Activated CD8-positive, alpha-beta T cell treated with anti-CD3 and anti-CD28 coated beads, Interleukin-2, amount 10 ng/mL, durations not matched to agents 7 days and 5 days (primary cell): Measurements from ENCODE around the gene HSDL2. TPM values are rescaled to one million over a fixed set of nuclear protein-coding genes. Genes with fewer than 3 reads are reported as not detected.
"Not testable (repeated sequence)": the region's sequence is repeated elsewhere in the genome, so short reads cannot be mapped to it uniquely, and the experiment has no call there.

Experiments used
- ATAC-seq: fragments of 150-1000 bp; cut with Tn5 transposase; one replicate; pipeline ENCODE4 v1.10.0; 2021; ENCODE audit warnings: moderate library complexity
- CTCF ChIA-PET: fragments of 350-600 bp; sonication (Branson Sonifier 250); formaldehyde crosslinking; loops from one replicate; lab custom pipeline; 2021; ENCODE audit warnings: antibody characterized with exemption; lab: Charles Lee
- POLR2A ChIA-PET: fragments of 350-600 bp; sonication (Branson Sonifier 250); formaldehyde crosslinking; loops from one replicate; lab custom pipeline; 2021; ENCODE audit warnings: antibody characterized with exemption; lab: Charles Lee
- DNase-seq: peaks from one replicate; pipeline ENCODE4 v3.0.0-alpha.2; 2020
- H3K27ac Mint-ChIP-seq: one replicate; pipeline ENCODE4 v1.8.0; 2021; ENCODE audit warnings: mild to moderate bottlenecking, mixed read lengths
- H3K27me3 Mint-ChIP-seq: one replicate; pipeline ENCODE4 v1.8.0; 2021; ENCODE audit warnings: low read depth, mixed read lengths
- H3K36me3 Mint-ChIP-seq: one replicate; pipeline ENCODE4 v1.8.0; 2021; ENCODE audit warnings: low read depth, mixed read lengths
- H3K4me1 Mint-ChIP-seq: one replicate; pipeline ENCODE4 v1.8.0; 2021; ENCODE audit warnings: low read depth, mixed read lengths
- H3K4me3 Mint-ChIP-seq: one replicate; pipeline ENCODE4 v1.8.0; 2021; ENCODE audit warnings: mild to moderate bottlenecking, mixed read lengths
- H3K9me3 Mint-ChIP-seq: one replicate; pipeline ENCODE4 v1.8.0; 2022; ENCODE audit warnings: mixed read lengths; ENCODE audit not compliant: insufficient read depth
- total RNA-seq, 2 experiments: library from RNA; stranded (reverse); gene quantifications; one replicate each; pipeline ENCODE4 v1.2.3, GENCODE V29; 2021

The HSDL2 gene
- total RNA-seq, 2 experiments from 2014 or later, result 28.9 to 29.8 TPM

- no peak for ATAC-seq
- POLR2A ChIA-PET, result interaction anchor here (1.1 kb wide), 1 partner anchor 8 kb away, joined by 3 read pairs; the partner anchor contains the start of gene PTBP3
- peaks cover 5% of the 10 kb centered on the region for H3K27me3 Mint-ChIP-seq
- H3K4me1 Mint-ChIP-seq, result no peaks in the 10 kb centered on the region
- H3K9me3 Mint-ChIP-seq, result no peaks in the 10 kb centered on the region
- H3K4me3 Mint-ChIP-seq, result no peak overlapping the region
- CTCF ChIA-PET, result interaction anchor here (1.0 kb wide), 2 partner anchors 20 to 38 kb away, joined by 3 read pairs; no protein-coding TSS in a partner anchor
- no peak for DNase-seq
- no peak overlapping the region for H3K27ac Mint-ChIP-seq
- H3K36me3 Mint-ChIP-seq, result no peaks in the 10 kb centered on the region
Measured at GRCh38 chr9:112341730-112342129, 38.2 kb upstream of the HSDL2 start.

GRCh38 chr9:112348257-112349007, 31.5 kb upstream of the HSDL2 start:
- DNase-seq, result peak; percentile 77
- Mint-ChIP-seq H3K36me3 (no peaks in the 10 kb centered on the region), H3K4me3 (peak overlapping the region; percentile 72), H3K4me1 (peaks cover 13% of the 10 kb centered on the region), H3K27me3 (peaks cover 2% of the 10 kb centered on the region), H3K27ac (peak overlapping the region; percentile 80), H3K9me3 (no peaks in the 10 kb centered on the region)
- POLR2A ChIA-PET, result interaction anchor here (1.3 kb wide), 1 partner anchor 15 kb away, joined by 6 read pairs; the partner anchor contains the start of gene PTBP3
- CTCF ChIA-PET, result no interaction called here
- peak; percentile 55 for ATAC-seq

- H3K9me3 Mint-ChIP-seq, result no peaks in the 10 kb centered on the region
- peaks cover 2% of the 10 kb centered on the region for H3K27me3 Mint-ChIP-seq
- POLR2A ChIA-PET, result no interaction called here
- DNase-seq (no peak), ATAC-seq (no peak)
- peaks cover 14% of the 10 kb centered on the region for H3K4me1 Mint-ChIP-seq
- peak overlapping the region; percentile 72 for H3K4me3 Mint-ChIP-seq
- CTCF ChIA-PET, result no interaction called here
- no peaks in the 10 kb centered on the region for H3K36me3 Mint-ChIP-seq
- H3K27ac Mint-ChIP-seq, result no peak overlapping the region
Measured at GRCh38 chr9:112349008-112349333, 30.9 kb upstream of the HSDL2 start.

- DNase-seq (no peak), ATAC-seq (no peak)
- H3K27me3 Mint-ChIP-seq, result peaks cover 2% of the 10 kb centered on the region
- H3K27ac Mint-ChIP-seq, result no peak overlapping the region
- H3K4me3 Mint-ChIP-seq, result no peak overlapping the region
- POLR2A ChIA-PET, result no interaction called here
- no peaks in the 10 kb centered on the region for H3K36me3 Mint-ChIP-seq
- CTCF ChIA-PET, result interaction anchor here (1.1 to 1.4 kb wide), 3 partner anchors 10 to 253 kb away, joined by 3 to 5 read pairs (median 4); no protein-coding TSS in a partner anchor
- H3K9me3 Mint-ChIP-seq, result no peaks in the 10 kb centered on the region
- peaks cover 32% of the 10 kb centered on the region for H3K4me1 Mint-ChIP-seq
Measured at GRCh38 chr9:112351184-112351583, 28.7 kb upstream of the HSDL2 start.

DNA sequence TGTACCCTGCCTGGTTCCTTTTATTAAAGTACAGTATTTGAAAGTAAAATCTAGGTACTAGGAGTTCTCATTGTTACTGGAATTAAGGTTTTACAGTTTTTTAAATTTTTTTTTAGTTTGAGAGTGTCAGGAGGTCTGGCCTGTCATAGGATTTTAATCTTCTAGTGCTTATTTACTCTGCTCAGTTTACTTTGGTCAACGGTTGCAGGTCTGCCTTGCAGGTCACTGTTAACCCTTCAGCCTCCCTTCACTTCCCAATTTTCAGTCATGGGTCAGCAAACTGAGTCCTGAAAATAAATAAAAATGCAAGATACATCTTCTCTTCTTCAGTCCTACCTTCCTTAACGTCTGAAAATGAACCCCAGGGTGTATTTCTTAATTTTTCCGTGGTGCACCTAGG, 27.7 kb upstream of the HSDL2 start:
- POLR2A ChIA-PET, result no interaction called here
- peaks cover 2% of the 10 kb centered on the region for H3K27me3 Mint-ChIP-seq
- CTCF ChIA-PET, result no interaction called here

GRCh38 chr9:112354081-112354743, 25.7 kb upstream of the HSDL2 start:
- H3K27me3 Mint-ChIP-seq, result peaks cover 2% of the 10 kb centered on the region
- DNase-seq (no peak), ATAC-seq (no peak)
- H3K4me3 Mint-ChIP-seq, result no peak overlapping the region
- peaks cover 19% of the 10 kb centered on the region for H3K4me1 Mint-ChIP-seq
- no peak overlapping the region for H3K27ac Mint-ChIP-seq
- CTCF ChIA-PET, result interaction anchor here (0.6 to 1.1 kb wide), 4 partner anchors 229 to 364 kb away, joined by 3 to 4 read pairs (median 3); partner anchors contain the start of gene INIP
- no peaks in the 10 kb centered on the region for H3K9me3 Mint-ChIP-seq
- no peaks in the 10 kb centered on the region for H3K36me3 Mint-ChIP-seq
- POLR2A ChIA-PET, result interaction anchor here (1.3 kb wide), 1 partner anchor 21 kb away, joined by 8 read pairs; the partner anchor contains the start of gene PTBP3

More for the DNA sequence above, 27.7 kb upstream of the HSDL2 start:
- Mint-ChIP-seq H3K27ac (no peak overlapping the region), H3K4me1 (peaks cover 32% of the 10 kb centered on the region), H3K9me3 (no peaks in the 10 kb centered on the region), H3K4me3 (no peak overlapping the region), H3K36me3 (no peaks in the 10 kb centered on the region)
- no peak for DNase-seq
- no peak for ATAC-seq

GRCh38 chr9:112355427-112355897, 24.4 kb upstream of the HSDL2 start:
- ChIA-PET POLR2A (interaction anchor here (1.0 to 1.3 kb wide), 2 partner anchors 10 to 22 kb away, joined by 5 to 8 read pairs; partner anchors contain the start of gene PTBP3), CTCF (interaction anchor here (1.1 kb wide), 1 partner anchor 362 kb away, joined by 3 read pairs; the partner anchor contains the start of gene INIP)
- H3K27ac Mint-ChIP-seq, result no peak overlapping the region
- DNase-seq, result no peak
- H3K9me3 Mint-ChIP-seq, result no peaks in the 10 kb centered on the region
- ATAC-seq, result peak; percentile 47
- H3K4me1 Mint-ChIP-seq, result peaks cover 19% of the 10 kb centered on the region
- H3K4me3 Mint-ChIP-seq, result no peak overlapping the region
- H3K36me3 Mint-ChIP-seq, result no peaks in the 10 kb centered on the region
- H3K27me3 Mint-ChIP-seq, result peaks cover 2% of the 10 kb centered on the region

DNA sequence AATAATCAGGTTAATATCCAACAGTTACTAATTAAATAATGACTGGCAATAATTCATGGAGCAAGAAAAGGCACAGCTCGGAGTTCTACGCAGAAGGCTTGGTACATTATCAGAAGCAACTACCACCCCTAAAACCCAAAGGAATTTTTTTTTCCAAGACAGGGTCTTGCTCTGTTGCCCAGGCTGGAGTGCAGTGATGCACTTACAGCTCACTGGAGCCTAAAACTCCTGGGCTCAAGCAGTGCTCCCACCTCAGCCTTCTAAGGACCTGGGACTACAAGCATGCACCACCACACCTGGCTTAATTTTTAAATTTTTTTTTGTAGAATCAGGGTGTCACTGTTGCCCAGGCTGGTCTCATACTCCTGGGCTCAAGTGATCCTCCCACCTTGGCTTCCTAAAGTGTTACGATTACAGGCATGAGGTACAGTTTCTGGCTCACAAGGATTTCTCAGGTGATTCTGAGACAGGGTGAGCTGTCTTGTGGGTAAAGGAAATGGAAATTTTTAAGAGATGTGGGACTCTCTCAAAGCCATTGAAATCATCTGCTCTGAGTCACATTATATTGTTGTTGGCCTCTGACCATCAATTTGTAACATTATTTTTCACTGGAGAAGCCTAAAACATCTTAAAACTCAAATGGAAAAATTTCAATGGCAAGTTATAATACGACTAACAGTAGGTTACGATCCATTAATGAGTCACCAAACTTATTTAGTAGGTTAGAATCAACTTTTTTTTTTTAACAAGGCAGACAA, 19.7 kb upstream of the HSDL2 start:
- POLR2A ChIA-PET, result interaction anchor here (0.7 to 1.3 kb wide), 2 partner anchors 19 to 437 kb away, joined by 3 to 4 read pairs; no protein-coding TSS in a partner anchor
- Mint-ChIP-seq H3K4me3 (no peak overlapping the region), H3K27ac (no peak overlapping the region), H3K4me1 (peaks cover 11% of the 10 kb centered on the region), H3K27me3 (peaks cover 13% of the 10 kb centered on the region), H3K9me3 (no peaks in the 10 kb centered on the region), H3K36me3 (no peaks in the 10 kb centered on the region)
- CTCF ChIA-PET, result interaction anchor here (0.6 to 5.2 kb wide), 22 partner anchors 9 to 601 kb away, joined by 3 to 69 read pairs (median 5); partner anchors contain the start of gene HSDL2
- ATAC-seq, result peak; percentile 55
- DNase-seq, result no peak

- H3K4me1 Mint-ChIP-seq, result peaks cover 6% of the 10 kb centered on the region
Measured at GRCh38 chr9:112361601-112362000, 18.3 kb upstream of the HSDL2 start.

DNA sequence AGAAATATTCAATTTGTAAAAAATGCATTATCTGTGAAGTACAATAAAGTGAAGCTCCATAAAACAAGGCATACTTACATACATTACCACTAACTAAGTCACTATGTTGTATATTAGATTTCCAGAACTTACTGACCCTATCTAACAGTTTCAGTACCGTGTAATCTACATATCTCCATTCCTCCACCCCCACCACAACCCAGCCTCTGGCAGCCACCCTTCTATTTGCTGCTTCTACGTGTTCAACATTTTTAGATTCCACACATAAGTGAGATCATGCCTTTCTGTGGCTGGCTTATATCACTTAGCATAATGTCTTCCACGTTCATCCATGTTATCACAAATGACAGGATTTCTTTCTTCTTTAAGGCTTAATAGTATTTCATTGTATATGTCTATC, 15.1 kb upstream of the HSDL2 start:
- Mint-ChIP-seq H3K27ac (no peak overlapping the region), H3K9me3 (peaks cover 8% of the 10 kb centered on the region), H3K36me3 (peaks cover 7% of the 10 kb centered on the region), H3K4me3 (no peak overlapping the region), H3K27me3 (peaks cover 18% of the 10 kb centered on the region), H3K4me1 (peaks cover 6% of the 10 kb centered on the region)
- CTCF ChIA-PET, result no interaction called here
- DNase-seq (no peak), ATAC-seq (no peak)
- POLR2A ChIA-PET, result interaction anchor here (0.9 kb wide), 1 partner anchor 13 kb away, joined by 3 read pairs; no protein-coding TSS in a partner anchor

More at GRCh38 chr9:112361601-112362000, 18.3 kb upstream of the HSDL2 start:
- DNase-seq (no peak), ATAC-seq (no peak)
- POLR2A ChIA-PET, result interaction anchor here (1.4 kb wide), 1 partner anchor 18 kb away, joined by 5 read pairs; no protein-coding TSS in a partner anchor
- no peak overlapping the region for H3K27ac Mint-ChIP-seq
- no peaks in the 10 kb centered on the region for H3K36me3 Mint-ChIP-seq
- H3K4me3 Mint-ChIP-seq, result no peak overlapping the region
- H3K27me3 Mint-ChIP-seq, result peaks cover 18% of the 10 kb centered on the region
- no peaks in the 10 kb centered on the region for H3K9me3 Mint-ChIP-seq
- CTCF ChIA-PET, result interaction anchor here (0.9 to 5.2 kb wide), 30 partner anchors 11 to 460 kb away, joined by 3 to 69 read pairs (median 4); partner anchors contain the start of gene HSDL2

DNA sequence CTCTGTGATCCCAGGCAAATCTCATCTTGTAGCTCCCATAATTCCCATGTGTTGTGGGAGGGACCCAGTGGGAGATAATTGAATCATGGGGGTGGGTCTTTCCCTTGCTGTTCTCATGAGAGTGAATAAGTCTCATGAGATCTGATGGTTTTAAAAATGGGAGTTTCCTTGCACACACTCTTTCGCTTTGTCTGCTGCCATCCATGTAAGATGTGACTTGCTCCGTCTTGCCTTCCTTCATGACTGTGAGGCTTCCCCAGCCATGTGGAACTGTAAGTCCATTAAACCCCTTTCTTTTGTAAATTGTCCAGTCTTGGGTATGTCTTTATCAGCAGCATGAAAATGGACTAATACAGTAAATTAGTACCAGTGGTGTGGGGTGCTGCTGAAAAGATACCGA, 14.7 kb upstream of the HSDL2 start:
- H3K36me3 Mint-ChIP-seq, H3K4me1 Mint-ChIP-seq, DNase-seq, H3K27ac Mint-ChIP-seq, CTCF ChIA-PET, H3K4me3 Mint-ChIP-seq, ATAC-seq: not testable (repeated sequence)
- POLR2A ChIA-PET, result interaction anchor here (0.6 to 0.9 kb wide), 2 partner anchors 9 to 13 kb away, joined by 3 read pairs; no protein-coding TSS in a partner anchor
- H3K27me3 Mint-ChIP-seq, result peaks cover 18% of the 10 kb centered on the region
- peaks cover 11% of the 10 kb centered on the region for H3K9me3 Mint-ChIP-seq
